Effector memory CD8-positive, alpha-beta T cell (primary cell): ENCODE measurements around the gene RPL34.
"Not testable (repeated sequence)": the region's sequence is repeated elsewhere in the genome, so short reads cannot be mapped to it uniquely, and the experiment has no call there.

Experiments
- ATAC-seq: fragments of 150-1000 bp; cut with Tn5 transposase; replicated peaks from 2 replicates; pipeline ENCODE4 v1.10.0; 2021; ENCODE audit warnings: mild to moderate bottlenecking, moderate library complexity
- DNase-seq, 3 experiments: peaks; one replicate each; pipeline ENCODE4 v3.0.0; 2021
- H3K27ac Mint-ChIP-seq, 2 donors: one replicate each; pipeline ENCODE4 v1.8.0; 2022; ENCODE audit warnings: mild to moderate bottlenecking in 2 of 2, mixed read lengths in 2 of 2, moderate library complexity in 2 of 2
- H3K27me3 Mint-ChIP-seq, 2 donors: one replicate each; pipeline ENCODE4 v1.8.0; 2022; ENCODE audit warnings: mixed read lengths in 2 of 2
- H3K36me3 Mint-ChIP-seq: one replicate; pipeline ENCODE4 v1.8.0; 2022; ENCODE audit warnings: mild to moderate bottlenecking, moderate library complexity, mixed read lengths; ENCODE audit not compliant: insufficient read depth
- H3K4me1 Mint-ChIP-seq, 2 donors: one replicate each; pipeline ENCODE4 v1.8.0; 2022; ENCODE audit warnings: low read depth in 2 of 2, mixed read lengths in 2 of 2
- H3K4me3 Mint-ChIP-seq, 2 donors: one replicate each; pipeline ENCODE4 v1.8.0; 2022; ENCODE audit warnings: mild to moderate bottlenecking in 2 of 2, mixed read lengths in 2 of 2, moderate library complexity in 2 of 2
- H3K9me3 Mint-ChIP-seq, 2 donors: one replicate each; pipeline ENCODE4 v1.8.0; 2022; ENCODE audit warnings: mixed read lengths in 2 of 2
- total RNA-seq, 9 experiments: gene quantifications; one replicate each; lab custom pipeline; 2026; lab: John Stamatoyannopoulos, UW

RPL34 gene
- 474 to 820 (median 725) reads per million in 9 experiments for total RNA-seq

DNA sequence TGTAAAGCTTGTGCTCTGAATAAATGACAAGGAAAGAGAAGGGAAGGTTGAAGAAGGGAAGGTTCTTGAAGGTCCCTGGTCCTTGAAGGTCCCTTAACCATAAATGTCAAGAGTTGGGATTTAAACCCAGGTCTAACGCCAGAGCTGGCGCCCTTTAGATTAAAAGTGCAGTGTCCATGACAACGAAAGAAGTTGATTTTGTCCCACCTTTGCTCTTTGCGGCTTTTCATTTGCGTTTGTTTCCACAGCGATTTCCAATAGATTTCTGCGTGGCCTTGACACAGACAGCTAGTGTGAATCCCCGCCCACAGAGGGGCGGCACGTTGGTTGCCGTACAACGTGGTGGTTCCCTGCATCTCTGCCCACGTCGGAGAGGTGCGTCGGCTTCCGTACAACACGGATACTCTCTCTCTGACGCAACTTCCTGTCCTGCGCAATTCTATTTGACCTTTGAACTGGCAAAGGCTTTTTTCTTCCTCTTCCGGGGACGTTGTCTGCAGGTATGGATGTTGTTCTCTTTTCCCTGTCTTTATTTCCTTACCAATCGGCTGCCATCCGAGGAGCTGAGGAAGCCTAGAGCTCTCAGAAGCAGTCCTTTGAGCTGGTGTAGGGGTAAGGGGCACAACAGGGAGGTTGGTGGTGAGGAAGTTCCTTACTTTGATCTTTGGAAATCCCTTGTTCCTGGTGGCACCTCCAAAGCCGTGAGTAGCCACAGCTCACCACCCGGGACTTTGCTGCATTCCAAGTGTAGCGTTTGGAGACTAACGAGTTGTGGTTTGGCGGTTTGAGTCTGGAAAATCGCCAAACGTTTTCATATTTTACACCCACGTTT lies at the start of gene RPL34:
Gene RPL34, plus strand, starts transcription at position 476 of the 832 bp plus-strand sequence. CDS start 1,384 bp downstream, outside the sequence.
- Mint-ChIP-seq H3K4me3 (peak within 1 kb of the TSS; percentile 83 to 98), H3K36me3 (peaks cover 60% of the 10 kb centered on the region)

DNA sequence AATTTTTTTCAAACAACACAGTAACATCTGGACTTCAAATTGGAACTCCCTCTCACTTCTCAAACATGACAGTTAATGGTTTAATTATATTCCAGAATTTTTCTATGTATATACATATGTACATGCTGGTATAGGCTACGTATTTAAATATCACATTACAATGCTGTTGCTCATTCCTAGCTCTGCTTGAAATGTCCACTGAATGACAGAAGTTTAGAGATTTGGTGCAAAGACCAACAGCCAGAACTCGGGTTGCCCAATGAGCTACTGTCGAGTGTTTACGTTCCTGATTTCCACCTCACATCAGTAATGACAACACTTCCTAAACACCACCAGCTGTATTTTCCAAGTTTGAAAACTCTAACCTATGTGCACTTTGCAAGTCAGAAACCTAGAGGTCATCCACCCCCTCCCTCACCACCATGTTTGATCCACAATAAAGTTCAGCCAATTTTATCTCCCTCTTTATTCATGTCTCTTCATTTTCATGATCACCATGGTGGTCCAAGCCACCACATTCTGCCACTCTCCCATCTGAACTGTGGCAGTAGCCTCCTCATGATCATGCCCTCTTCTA lies 49.3 kb upstream of the RPL34 start:
- H3K9me3 Mint-ChIP-seq, result no peaks in the 10 kb centered on the region
- H3K4me3 Mint-ChIP-seq, result no peak overlapping the region
- no peak overlapping the region for H3K27ac Mint-ChIP-seq
- H3K4me1 Mint-ChIP-seq, result no peaks in the 10 kb centered on the region
- H3K36me3 Mint-ChIP-seq, result peaks cover 2% of the 10 kb centered on the region
- DNase-seq (no peak), ATAC-seq (no peak)
- peaks cover 0 to 12% of the 10 kb centered on the region in 2 donors for H3K27me3 Mint-ChIP-seq

More for the DNA sequence above, at the start of gene RPL34:
- H3K27me3 Mint-ChIP-seq, result no peaks in the 10 kb centered on the region
- peaks cover 35 to 40% of the 10 kb centered on the region in 2 donors for H3K4me1 Mint-ChIP-seq
- H3K9me3 Mint-ChIP-seq, result no peaks in the 10 kb centered on the region
- peak within 1 kb of the TSS; percentile 98 for H3K27ac Mint-ChIP-seq
- ATAC-seq (peak; percentile 99), DNase-seq (peak; percentile 98)

DNA sequence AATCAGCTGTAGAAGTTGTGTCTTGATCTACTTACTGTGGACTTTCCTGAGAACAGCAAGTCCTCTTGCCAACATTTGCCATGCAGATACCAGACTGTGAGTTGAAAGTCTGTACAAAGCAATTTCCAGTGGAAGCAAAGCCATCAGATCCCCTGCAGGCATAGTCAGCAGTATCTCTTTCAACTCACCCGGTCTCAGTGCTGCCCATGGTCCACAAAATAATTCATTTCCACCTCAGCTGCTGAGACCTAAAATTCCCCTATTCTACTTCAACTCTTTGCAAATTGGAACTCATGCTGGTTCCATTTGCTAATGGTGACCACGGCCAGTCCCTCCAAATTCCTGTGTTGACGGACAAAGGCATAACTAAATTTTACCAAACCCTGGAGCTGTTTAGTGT lies 46.0 kb upstream of the RPL34 start:
- Mint-ChIP-seq H3K9me3 (no peaks in the 10 kb centered on the region), H3K27me3 (peaks cover 0 to 12% of the 10 kb centered on the region in 2 donors), H3K27ac (no peak overlapping the region), H3K4me1 (no peaks in the 10 kb centered on the region), H3K4me3 (no peak overlapping the region), H3K36me3 (peaks cover 2% of the 10 kb centered on the region)
- ATAC-seq (no peak), DNase-seq (no peak)

DNA sequence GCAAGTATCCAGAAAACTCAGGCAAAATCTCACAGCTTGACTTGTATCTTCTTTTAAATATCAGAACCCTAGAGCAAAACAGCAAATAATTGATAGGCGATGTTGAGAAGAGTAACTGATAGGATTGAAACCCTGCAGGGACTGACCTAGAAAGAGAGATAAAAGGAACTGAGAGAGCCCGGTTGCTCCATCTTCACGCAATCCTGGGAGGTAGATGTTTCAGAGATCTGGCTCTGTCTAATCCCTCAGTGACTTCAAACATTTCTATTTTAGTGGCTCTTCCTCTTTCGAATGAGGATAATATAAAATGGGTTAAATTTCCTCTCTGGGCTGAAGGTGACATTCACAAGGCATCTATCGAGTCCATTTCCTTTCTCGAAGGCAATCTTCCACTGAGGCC lies 39.3 kb upstream of the RPL34 start:
- Mint-ChIP-seq H3K36me3 (no peaks in the 10 kb centered on the region), H3K27ac (no peak overlapping the region), H3K27me3 (no peaks in the 10 kb centered on the region), H3K9me3 (no peaks in the 10 kb centered on the region), H3K4me3 (no peak overlapping the region), H3K4me1 (no peaks in the 10 kb centered on the region)
- no peak for ATAC-seq
- DNase-seq, result no peak

DNA sequence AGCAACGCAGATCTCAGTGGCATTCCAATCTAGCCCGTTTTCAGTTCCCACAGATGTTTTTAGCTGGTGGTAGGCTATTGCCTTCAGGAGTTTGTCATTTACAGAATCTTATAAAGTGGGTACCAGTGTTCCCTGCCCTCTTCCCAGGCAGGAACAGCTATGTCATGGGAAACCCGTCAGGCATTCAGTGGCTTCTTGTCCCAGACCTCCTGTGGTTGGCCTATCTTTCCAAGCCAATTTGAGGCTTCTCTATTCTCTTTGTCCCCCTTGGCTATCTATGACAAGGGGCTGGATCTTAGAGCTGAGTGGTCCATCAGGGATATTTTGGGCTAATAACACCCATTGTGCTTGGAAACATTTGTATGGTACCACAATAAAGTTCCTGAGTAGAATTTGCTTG lies 33.6 kb upstream of the RPL34 start:
- DNase-seq (no peak), ATAC-seq (no peak)
- Mint-ChIP-seq H3K9me3 (no peaks in the 10 kb centered on the region), H3K27ac (no peak overlapping the region), H3K4me1 (no peaks in the 10 kb centered on the region), H3K36me3 (peaks cover 2% of the 10 kb centered on the region), H3K27me3 (no peaks in the 10 kb centered on the region), H3K4me3 (no peak overlapping the region)

DNA sequence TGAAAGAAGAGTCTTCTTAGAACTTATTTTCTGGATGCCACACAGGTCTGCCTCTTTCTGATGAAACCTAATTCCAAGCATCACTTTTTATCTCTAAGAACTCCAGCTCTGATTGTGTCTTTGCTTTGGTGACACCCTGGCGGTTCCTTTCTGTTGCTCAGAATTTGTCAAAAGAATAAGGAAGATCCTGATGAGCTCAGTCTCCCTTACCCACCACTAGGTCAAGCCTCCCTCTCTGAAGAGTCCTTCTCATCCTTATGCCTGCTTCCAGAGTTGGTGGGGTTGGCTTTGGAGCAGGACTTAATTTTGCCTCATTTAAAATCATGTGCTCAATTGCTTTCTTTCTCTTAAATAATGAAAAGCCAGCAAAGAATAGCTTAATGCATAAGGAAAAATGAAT lies 31.5 kb upstream of the RPL34 start:
- DNase-seq (no peak), ATAC-seq (no peak)
- H3K27ac Mint-ChIP-seq, result no peak overlapping the region
- H3K36me3 Mint-ChIP-seq, result peaks cover 2% of the 10 kb centered on the region
- H3K27me3 Mint-ChIP-seq, result no peaks in the 10 kb centered on the region
- H3K4me1 Mint-ChIP-seq, result no peaks in the 10 kb centered on the region
- H3K4me3 Mint-ChIP-seq, result no peak overlapping the region
- no peaks in the 10 kb centered on the region for H3K9me3 Mint-ChIP-seq

DNA sequence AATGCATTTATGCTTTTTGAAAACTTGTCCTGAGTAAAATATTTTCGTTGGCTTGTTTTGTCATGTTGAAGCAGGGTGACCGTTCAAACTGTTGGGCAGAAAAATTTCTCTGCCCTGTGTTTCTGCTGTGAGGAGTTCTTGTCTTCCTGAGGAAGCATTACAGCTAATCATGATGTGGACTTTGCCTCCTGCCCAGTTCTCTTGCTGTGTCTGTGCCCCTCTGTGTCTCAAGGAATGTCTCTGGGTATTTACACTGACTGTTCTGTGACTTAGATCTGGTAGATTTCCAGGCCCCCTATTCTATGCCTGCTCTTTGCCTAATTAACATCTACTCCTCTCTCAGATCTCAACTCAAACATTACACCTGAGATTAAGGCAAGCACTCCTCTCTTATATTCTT lies 30.4 kb upstream of the RPL34 start:
- Mint-ChIP-seq H3K4me1 (no peaks in the 10 kb centered on the region), H3K9me3 (no peaks in the 10 kb centered on the region), H3K27ac (no peak overlapping the region), H3K27me3 (no peaks in the 10 kb centered on the region), H3K36me3 (peaks cover 2% of the 10 kb centered on the region), H3K4me3 (no peak overlapping the region)
- ATAC-seq (no peak), DNase-seq (no peak)

DNA sequence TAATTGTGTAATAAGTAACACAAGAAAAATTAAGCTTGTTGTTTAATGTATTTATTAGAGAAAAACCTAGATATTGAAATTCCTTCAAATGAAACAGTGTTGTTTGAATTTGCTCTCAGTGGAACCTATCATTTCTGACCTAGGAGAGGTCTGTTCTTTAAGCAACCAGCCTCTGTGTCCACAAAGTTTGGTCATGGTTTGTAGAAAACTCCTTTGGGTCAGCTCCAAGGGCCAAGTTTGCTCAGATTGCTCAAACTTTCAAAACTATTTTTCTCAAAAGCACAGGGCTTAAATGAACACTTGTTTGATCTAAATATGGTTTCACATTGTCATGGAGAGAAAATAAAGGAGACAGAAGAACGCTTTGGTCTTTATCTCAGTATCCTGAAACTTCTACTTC lies 29.6 kb upstream of the RPL34 start:
- no peak for DNase-seq
- H3K27me3 Mint-ChIP-seq, result no peaks in the 10 kb centered on the region
- peaks cover 2% of the 10 kb centered on the region for H3K36me3 Mint-ChIP-seq
- H3K4me3 Mint-ChIP-seq, result no peak overlapping the region
- H3K4me1 Mint-ChIP-seq, result no peaks in the 10 kb centered on the region
- peak overlapping the region in 1 of 2 donors; percentile 75 for H3K27ac Mint-ChIP-seq
- H3K9me3 Mint-ChIP-seq, result no peaks in the 10 kb centered on the region
- ATAC-seq, result no peak

DNA sequence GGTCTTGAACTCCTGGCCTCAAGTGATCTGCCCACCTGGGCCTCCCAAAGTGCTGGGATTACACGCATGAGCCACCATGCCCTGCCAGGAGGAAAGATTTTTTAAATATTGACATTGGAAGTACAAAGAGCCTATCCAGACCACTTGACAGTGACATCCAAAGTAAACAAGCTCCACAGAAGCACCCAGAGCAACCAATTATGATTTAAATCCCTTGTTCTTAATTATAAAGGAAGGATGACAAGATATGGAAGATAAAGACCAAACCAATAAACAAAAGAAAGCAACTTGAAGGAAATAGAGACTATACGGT lies 27.7 kb upstream of the RPL34 start:
- no peaks in the 10 kb centered on the region for H3K4me1 Mint-ChIP-seq
- H3K27me3 Mint-ChIP-seq, result no peaks in the 10 kb centered on the region
- no peak for ATAC-seq
- H3K4me3 Mint-ChIP-seq, result no peak overlapping the region
- H3K9me3 Mint-ChIP-seq, result no peaks in the 10 kb centered on the region
- peaks cover 2% of the 10 kb centered on the region for H3K36me3 Mint-ChIP-seq
- H3K27ac Mint-ChIP-seq, result no peak overlapping the region
- no peak for DNase-seq

DNA sequence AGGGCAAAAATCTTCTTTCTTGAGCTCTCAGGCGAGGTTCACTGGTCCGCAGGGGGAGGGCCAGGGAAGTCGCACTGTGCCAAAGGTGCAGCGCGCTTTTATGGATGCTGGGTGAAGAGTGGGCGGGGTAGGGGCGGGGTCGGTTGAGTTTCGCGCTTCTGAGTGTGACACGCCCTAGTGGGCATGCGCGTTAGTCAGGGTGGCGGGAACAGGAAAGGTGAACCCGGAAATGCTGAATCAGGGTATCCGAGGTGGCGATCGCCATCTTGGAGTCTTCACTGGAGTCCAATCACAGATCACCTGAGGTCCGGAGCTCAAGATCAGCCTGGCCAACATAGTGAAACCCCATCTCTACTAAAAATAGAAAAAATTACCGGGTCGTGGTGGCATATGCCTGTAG lies 26.1 kb upstream of the RPL34 start:
- H3K27me3 Mint-ChIP-seq, DNase-seq, ATAC-seq: not testable (repeated sequence)

DNA sequence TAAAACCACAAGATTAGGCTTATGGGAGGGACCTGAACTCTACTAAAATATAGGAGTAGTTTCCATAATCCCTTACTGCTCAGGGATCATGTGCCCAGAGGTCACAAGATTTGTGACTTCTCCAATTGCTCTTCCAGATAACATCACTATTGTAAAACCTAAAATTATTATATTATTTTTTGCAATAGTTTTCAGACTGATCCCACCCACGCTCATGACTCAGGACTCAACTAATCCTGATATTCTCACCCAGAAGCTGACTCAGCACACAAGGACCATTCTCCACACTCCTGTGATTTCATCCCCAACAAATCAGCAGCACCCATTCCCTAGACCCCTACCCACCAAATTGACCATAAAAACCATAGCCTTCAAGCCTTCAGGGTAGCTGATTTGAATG lies 24.0 kb upstream of the RPL34 start:
- Mint-ChIP-seq H3K27me3 (no peaks in the 10 kb centered on the region), H3K9me3 (no peaks in the 10 kb centered on the region)

More for the DNA sequence above, 26.1 kb upstream of the RPL34 start:
- H3K27ac Mint-ChIP-seq, H3K4me1 Mint-ChIP-seq, H3K36me3 Mint-ChIP-seq, H3K9me3 Mint-ChIP-seq, H3K4me3 Mint-ChIP-seq: not testable (repeated sequence)

DNA sequence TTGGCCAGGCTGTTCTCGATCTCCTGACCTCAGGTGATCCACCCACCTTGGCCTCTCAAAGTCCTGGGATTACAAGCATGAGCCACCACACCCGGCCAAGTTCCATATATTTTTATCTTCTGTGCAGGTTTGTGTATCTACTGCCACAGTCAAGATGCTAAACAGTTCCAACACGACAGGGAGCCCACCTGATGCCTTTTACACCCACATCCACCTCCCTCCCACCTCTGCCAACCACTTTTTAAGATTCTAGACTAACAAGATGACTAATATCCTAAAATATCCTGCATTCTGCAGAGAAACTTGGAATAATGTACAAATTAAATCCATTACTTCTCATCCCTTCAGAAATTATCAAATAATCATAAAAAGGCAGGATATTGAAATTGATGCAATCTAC lies 19.3 kb upstream of the RPL34 start:
- no peaks in the 10 kb centered on the region for H3K36me3 Mint-ChIP-seq
- H3K9me3 Mint-ChIP-seq, result no peaks in the 10 kb centered on the region
- peak overlapping the region in 1 of 2 donors; percentile 12 for H3K4me3 Mint-ChIP-seq
- no peak for ATAC-seq
- H3K27me3 Mint-ChIP-seq, result no peaks in the 10 kb centered on the region
- peak overlapping the region in 1 of 2 donors; percentile 46 for H3K27ac Mint-ChIP-seq
- no peak for DNase-seq
- peaks cover 0 to 8% of the 10 kb centered on the region in 2 donors for H3K4me1 Mint-ChIP-seq

More for the DNA sequence above, 24.0 kb upstream of the RPL34 start:
- Mint-ChIP-seq H3K27ac (no peak overlapping the region), H3K36me3 (no peaks in the 10 kb centered on the region), H3K4me1 (peaks cover 0 to 4% of the 10 kb centered on the region in 2 donors), H3K4me3 (no peak overlapping the region)
- DNase-seq (no peak), ATAC-seq (no peak)

DNA sequence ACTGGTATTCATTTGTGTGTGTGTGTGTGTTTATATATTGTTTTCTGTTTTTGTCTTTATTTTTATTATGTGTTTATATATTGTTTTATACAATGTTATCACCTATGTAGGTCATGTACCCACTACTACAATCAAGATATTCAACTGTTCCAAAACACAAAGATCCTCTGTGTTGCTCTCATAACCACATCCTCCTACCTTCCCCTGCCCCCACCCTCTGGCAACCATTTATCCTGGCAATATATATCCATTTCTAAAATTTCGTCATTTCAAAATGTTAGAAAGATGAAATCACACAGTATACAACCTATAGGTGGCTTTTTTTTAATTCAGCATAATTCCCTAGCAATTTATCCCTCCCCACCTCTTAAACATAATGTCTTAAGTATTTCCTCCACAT lies 18.8 kb upstream of the RPL34 start:
- DNase-seq, result no peak
- H3K27ac Mint-ChIP-seq, result peak overlapping the region; percentile 35 to 46
- peak; percentile 57 for ATAC-seq
- H3K36me3 Mint-ChIP-seq, result no peaks in the 10 kb centered on the region
- H3K4me1 Mint-ChIP-seq, result peaks cover 0 to 8% of the 10 kb centered on the region in 2 donors
- H3K27me3 Mint-ChIP-seq, result no peaks in the 10 kb centered on the region
- H3K9me3 Mint-ChIP-seq, result no peaks in the 10 kb centered on the region
- H3K4me3 Mint-ChIP-seq, result peak overlapping the region in 1 of 2 donors; percentile 12

DNA sequence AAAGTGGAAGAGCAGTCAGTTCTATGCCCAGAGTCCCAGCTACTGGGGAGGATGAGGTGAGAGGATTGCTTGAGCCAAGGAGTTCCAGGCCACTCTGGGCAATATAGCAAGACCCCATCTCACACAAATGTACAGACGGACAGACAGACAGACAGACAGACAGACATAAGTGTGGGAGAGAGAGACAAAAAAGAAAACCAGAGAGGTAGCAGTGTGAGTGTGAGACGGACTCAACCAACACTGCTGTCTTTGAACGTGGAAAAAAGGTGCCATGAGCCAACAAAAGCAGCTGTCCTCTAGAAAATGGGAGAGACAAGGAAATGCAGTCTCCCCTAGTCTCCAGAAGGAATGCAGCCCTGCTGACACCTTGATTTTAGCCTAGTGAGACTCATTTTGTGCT lies 18.2 kb upstream of the RPL34 start:
- no peak overlapping the region for H3K4me3 Mint-ChIP-seq
- no peaks in the 10 kb centered on the region for H3K27me3 Mint-ChIP-seq
- H3K36me3 Mint-ChIP-seq, result no peaks in the 10 kb centered on the region
- DNase-seq (no peak), ATAC-seq (no peak)
- no peaks in the 10 kb centered on the region for H3K9me3 Mint-ChIP-seq
- peaks cover 0 to 8% of the 10 kb centered on the region in 2 donors for H3K4me1 Mint-ChIP-seq
- peak overlapping the region in 1 of 2 donors; percentile 46 for H3K27ac Mint-ChIP-seq
